ENCODE results near the gene LHFPL6.

The LHFPL6 gene

GRCh38 chr13:39603424-39603947, 493 bp upstream of the LHFPL6 start:
- peaks cover 13% of the 10 kb centered on the region for H3K4me1 Mint-ChIP-seq (ENCODE audit: low read depth)
- H3K36me3 Mint-ChIP-seq (ENCODE audit: low read depth), result no peaks in the 10 kb centered on the region
- H3K27me3 Mint-ChIP-seq, result peaks cover 58% of the 10 kb centered on the region
- DNase-seq, result no peak
- H3K4me3 Mint-ChIP-seq, result peak overlapping the region; percentile 76
- no peaks in the 10 kb centered on the region for H3K9me3 Mint-ChIP-seq
- H3K27ac Mint-ChIP-seq, result no peak overlapping the region

GRCh38 chr13:39602277-39602613, 748 bp downstream of the LHFPL6 start:
- DNase-seq, result no peak
- peak overlapping the region; percentile 76 for H3K4me3 Mint-ChIP-seq
- H3K27ac Mint-ChIP-seq, result no peak overlapping the region
- H3K27me3 Mint-ChIP-seq, result peaks cover 67% of the 10 kb centered on the region
- H3K9me3 Mint-ChIP-seq, result no peaks in the 10 kb centered on the region
- peaks cover 13% of the 10 kb centered on the region for H3K4me1 Mint-ChIP-seq (ENCODE audit: low read depth)
- no peaks in the 10 kb centered on the region for H3K36me3 Mint-ChIP-seq (ENCODE audit: low read depth)

- Mint-ChIP-seq H3K9me3 (no peaks in the 10 kb centered on the region), H3K4me3 (peak overlapping the region; percentile 76), H3K36me3 (ENCODE audit: low read depth) (no peaks in the 10 kb centered on the region), H3K27me3 (peaks cover 67% of the 10 kb centered on the region), H3K27ac (no peak overlapping the region), H3K4me1 (ENCODE audit: low read depth) (peaks cover 13% of the 10 kb centered on the region)
- no peak for DNase-seq
Measured at GRCh38 chr13:39601636-39602035, 1.4 kb downstream of the LHFPL6 start.

- DNase-seq, result no peak
- Mint-ChIP-seq H3K4me3 (no peak overlapping the region), H3K36me3 (ENCODE audit: low read depth) (no peaks in the 10 kb centered on the region), H3K4me1 (ENCODE audit: low read depth) (peaks cover 13% of the 10 kb centered on the region), H3K9me3 (no peaks in the 10 kb centered on the region), H3K27ac (no peak overlapping the region), H3K27me3 (peaks cover 64% of the 10 kb centered on the region)
Measured at GRCh38 chr13:39600766-39601165, 2.2 kb downstream of the LHFPL6 start.

GRCh38 chr13:39599842-39600241, 3.2 kb downstream of the LHFPL6 start:
- H3K27ac Mint-ChIP-seq, result no peak overlapping the region
- no peak for DNase-seq
- no peaks in the 10 kb centered on the region for H3K36me3 Mint-ChIP-seq (ENCODE audit: low read depth)
- H3K9me3 Mint-ChIP-seq, result no peaks in the 10 kb centered on the region
- H3K4me3 Mint-ChIP-seq, result no peak overlapping the region
- H3K27me3 Mint-ChIP-seq, result peaks cover 69% of the 10 kb centered on the region
- H3K4me1 Mint-ChIP-seq (ENCODE audit: low read depth), result peaks cover 13% of the 10 kb centered on the region

GRCh38 chr13:39599012-39599411, 4.0 kb downstream of the LHFPL6 start:
- Mint-ChIP-seq H3K4me3 (no peak overlapping the region), H3K4me1 (ENCODE audit: low read depth) (peaks cover 13% of the 10 kb centered on the region), H3K27ac (no peak overlapping the region), H3K9me3 (no peaks in the 10 kb centered on the region), H3K36me3 (ENCODE audit: low read depth) (no peaks in the 10 kb centered on the region), H3K27me3 (peaks cover 61% of the 10 kb centered on the region)
- DNase-seq, result no peak

- Mint-ChIP-seq H3K9me3 (no peaks in the 10 kb centered on the region), H3K4me1 (ENCODE audit: low read depth) (peaks cover 7% of the 10 kb centered on the region)
Measured at GRCh38 chr13:39597838-39598237, 5.2 kb downstream of the LHFPL6 start.

GRCh38 chr13:39596685-39597084, 6.3 kb downstream of the LHFPL6 start:
- H3K9me3 Mint-ChIP-seq, result no peaks in the 10 kb centered on the region
- DNase-seq, result no peak
- no peaks in the 10 kb centered on the region for H3K4me1 Mint-ChIP-seq (ENCODE audit: low read depth)
- no peak overlapping the region for H3K4me3 Mint-ChIP-seq
- H3K27ac Mint-ChIP-seq, result no peak overlapping the region
- peaks cover 45% of the 10 kb centered on the region for H3K27me3 Mint-ChIP-seq
- no peaks in the 10 kb centered on the region for H3K36me3 Mint-ChIP-seq (ENCODE audit: low read depth)

More at GRCh38 chr13:39597838-39598237, 5.2 kb downstream of the LHFPL6 start:
- Mint-ChIP-seq H3K27me3 (peaks cover 53% of the 10 kb centered on the region), H3K4me3 (no peak overlapping the region), H3K36me3 (ENCODE audit: low read depth) (no peaks in the 10 kb centered on the region), H3K27ac (no peak overlapping the region)
- DNase-seq, result no peak

- no peak overlapping the region for H3K4me3 Mint-ChIP-seq
- H3K4me1 Mint-ChIP-seq (ENCODE audit: low read depth), result no peaks in the 10 kb centered on the region
- DNase-seq, result no peak
- H3K27me3 Mint-ChIP-seq, result peaks cover 42% of the 10 kb centered on the region
- H3K36me3 Mint-ChIP-seq (ENCODE audit: low read depth), result no peaks in the 10 kb centered on the region
- no peaks in the 10 kb centered on the region for H3K9me3 Mint-ChIP-seq
- no peak overlapping the region for H3K27ac Mint-ChIP-seq
Measured at GRCh38 chr13:39596176-39596575, 6.8 kb downstream of the LHFPL6 start.

GRCh38 chr13:39590466-39591036, 12.4 kb downstream of the LHFPL6 start:
- H3K4me1 Mint-ChIP-seq (ENCODE audit: low read depth), result no peaks in the 10 kb centered on the region
- no peaks in the 10 kb centered on the region for H3K9me3 Mint-ChIP-seq
- no peaks in the 10 kb centered on the region for H3K36me3 Mint-ChIP-seq (ENCODE audit: low read depth)
- peaks cover 28% of the 10 kb centered on the region for H3K27me3 Mint-ChIP-seq
- no peak overlapping the region for H3K4me3 Mint-ChIP-seq
- H3K27ac Mint-ChIP-seq, result no peak overlapping the region
- no peak for DNase-seq

- H3K27ac Mint-ChIP-seq, result no peak overlapping the region
- H3K27me3 Mint-ChIP-seq, result peaks cover 23% of the 10 kb centered on the region
- no peaks in the 10 kb centered on the region for H3K9me3 Mint-ChIP-seq
- DNase-seq, result no peak
- no peak overlapping the region for H3K4me3 Mint-ChIP-seq
- H3K36me3 Mint-ChIP-seq (ENCODE audit: low read depth), result no peaks in the 10 kb centered on the region
- no peaks in the 10 kb centered on the region for H3K4me1 Mint-ChIP-seq (ENCODE audit: low read depth)
Measured at GRCh38 chr13:39588384-39588783, 14.6 kb downstream of the LHFPL6 start.

- Mint-ChIP-seq H3K36me3 (ENCODE audit: low read depth) (no peaks in the 10 kb centered on the region), H3K4me1 (ENCODE audit: low read depth) (no peaks in the 10 kb centered on the region), H3K27me3 (peaks cover 23% of the 10 kb centered on the region), H3K4me3 (no peak overlapping the region), H3K9me3 (no peaks in the 10 kb centered on the region), H3K27ac (no peak overlapping the region)
- DNase-seq, result no peak
Measured at GRCh38 chr13:39587939-39588338, 15.1 kb downstream of the LHFPL6 start.

GRCh38 chr13:39586958-39587605, 15.9 kb downstream of the LHFPL6 start:
- no peak overlapping the region for H3K27ac Mint-ChIP-seq
- H3K4me1 Mint-ChIP-seq (ENCODE audit: low read depth), result no peaks in the 10 kb centered on the region
- H3K27me3 Mint-ChIP-seq, result peaks cover 23% of the 10 kb centered on the region
- no peak for DNase-seq
- no peaks in the 10 kb centered on the region for H3K36me3 Mint-ChIP-seq (ENCODE audit: low read depth)
- no peaks in the 10 kb centered on the region for H3K9me3 Mint-ChIP-seq
- H3K4me3 Mint-ChIP-seq, result no peak overlapping the region

- Mint-ChIP-seq H3K27ac (no peak overlapping the region), H3K36me3 (ENCODE audit: low read depth) (no peaks in the 10 kb centered on the region), H3K27me3 (peaks cover 20% of the 10 kb centered on the region), H3K4me3 (no peak overlapping the region), H3K9me3 (no peaks in the 10 kb centered on the region), H3K4me1 (ENCODE audit: low read depth) (no peaks in the 10 kb centered on the region)
- no peak for DNase-seq
Measured at GRCh38 chr13:39586151-39586550, 16.8 kb downstream of the LHFPL6 start.

- H3K36me3 Mint-ChIP-seq (ENCODE audit: low read depth), result no peaks in the 10 kb centered on the region
- peaks cover 14% of the 10 kb centered on the region for H3K27me3 Mint-ChIP-seq
- no peak for DNase-seq
- no peaks in the 10 kb centered on the region for H3K9me3 Mint-ChIP-seq
- H3K4me1 Mint-ChIP-seq (ENCODE audit: low read depth), result no peaks in the 10 kb centered on the region
- H3K4me3 Mint-ChIP-seq, result no peak overlapping the region
- no peak overlapping the region for H3K27ac Mint-ChIP-seq
Measured at GRCh38 chr13:39585219-39585618, 17.8 kb downstream of the LHFPL6 start.
